Measurements from ENCODE around the gene KAT8. TPM values are rescaled to one million over a fixed set of nuclear protein-coding genes. Genes with fewer than 3 reads are reported as not detected.

KAT8 gene
- total and polyA plus RNA-seq, 2 of the 13 experiments (the other 11 are each of a cell fraction or from before 2014, with no cell fraction given): 79.0 to 84.2 TPM

DNA sequence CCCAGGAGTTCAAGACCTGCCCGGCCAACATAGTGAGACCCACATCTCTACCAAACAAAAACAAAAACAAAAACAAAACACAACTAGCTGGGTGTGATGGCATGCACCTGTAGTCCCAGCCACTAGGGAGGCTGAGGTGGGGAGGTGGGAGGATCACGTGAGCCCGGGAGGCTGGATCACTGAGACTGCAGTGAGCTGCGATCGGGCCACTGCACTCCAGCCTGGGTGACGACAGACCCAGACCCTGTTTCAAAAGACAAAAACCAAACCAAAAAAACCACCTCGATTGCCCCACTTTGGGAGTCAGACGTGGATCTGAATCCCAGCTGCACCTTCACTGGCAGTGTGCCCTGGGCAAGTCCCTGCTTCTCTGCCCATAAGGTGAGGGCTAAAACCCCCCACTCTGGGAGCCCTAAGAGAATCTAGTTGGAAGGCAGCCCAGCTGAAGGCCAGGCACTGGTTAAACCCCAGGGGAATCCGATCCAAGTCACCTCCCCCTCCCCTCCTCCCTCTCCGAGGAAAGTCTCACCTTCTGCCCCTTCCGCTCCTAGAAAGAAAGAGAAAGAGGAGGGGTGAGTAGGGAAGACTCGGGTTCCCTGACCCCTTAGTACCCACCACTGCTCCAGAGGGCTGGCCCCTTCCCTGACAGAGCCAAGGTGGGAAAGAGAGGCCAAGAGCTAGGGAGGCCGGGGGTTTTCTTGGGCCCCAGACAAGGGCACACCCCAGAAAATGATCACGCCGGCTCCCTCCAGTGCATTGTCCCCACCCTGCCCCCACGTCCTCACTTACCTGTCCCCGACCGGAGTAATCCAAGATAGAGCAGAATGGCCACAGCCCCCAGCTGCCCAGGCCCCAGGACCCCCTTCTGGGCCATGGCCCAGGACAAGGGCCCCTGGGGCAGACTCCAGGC, 17.4 kb downstream of the KAT8 start (continued):
- TF ChIP-seq ZNF605 (CRISPR knock-in tag; IDR thresholded peaks at IDR 0.05) (peak; percentile 38; the same call in 1 of the 2 replicates), BCL6 (CRISPR knock-in tag; IDR thresholded peaks at IDR 0.05) (peak; percentile 82), ZNF350 (CRISPR knock-in tag; IDR thresholded peaks at IDR 0.05; ENCODE audit: borderline replicate concordance, low read depth) (0 out of 2 replicates have a peak, but pooled peaks have one; percentile 12)
- TF ChIP-seq, protein P1, sequence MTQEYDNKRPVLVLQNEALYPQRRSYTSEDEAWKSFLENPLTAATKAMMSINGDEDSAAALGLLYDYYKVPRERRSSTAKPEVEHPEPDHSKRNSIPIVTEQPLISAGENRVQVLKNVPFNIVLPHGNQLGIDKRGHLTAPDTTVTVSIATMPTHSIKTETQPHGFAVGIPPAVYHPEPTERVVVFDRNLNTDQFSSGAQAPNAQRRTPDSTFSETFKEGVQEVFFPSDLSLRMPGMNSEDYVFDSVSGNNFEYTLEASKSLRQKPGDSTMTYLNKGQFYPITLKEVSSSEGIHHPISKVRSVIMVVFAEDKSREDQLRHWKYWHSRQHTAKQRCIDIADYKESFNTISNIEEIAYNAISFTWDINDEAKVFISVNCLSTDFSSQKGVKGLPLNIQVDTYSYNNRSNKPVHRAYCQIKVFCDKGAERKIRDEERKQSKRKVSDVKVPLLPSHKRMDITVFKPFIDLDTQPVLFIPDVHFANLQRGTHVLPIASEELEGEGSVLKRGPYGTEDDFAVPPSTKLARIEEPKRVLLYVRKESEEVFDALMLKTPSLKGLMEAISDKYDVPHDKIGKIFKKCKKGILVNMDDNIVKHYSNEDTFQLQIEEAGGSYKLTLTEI (CRISPR knock-in tag; conservative IDR thresholded peaks at IDR 0.05): no peak

DNA sequence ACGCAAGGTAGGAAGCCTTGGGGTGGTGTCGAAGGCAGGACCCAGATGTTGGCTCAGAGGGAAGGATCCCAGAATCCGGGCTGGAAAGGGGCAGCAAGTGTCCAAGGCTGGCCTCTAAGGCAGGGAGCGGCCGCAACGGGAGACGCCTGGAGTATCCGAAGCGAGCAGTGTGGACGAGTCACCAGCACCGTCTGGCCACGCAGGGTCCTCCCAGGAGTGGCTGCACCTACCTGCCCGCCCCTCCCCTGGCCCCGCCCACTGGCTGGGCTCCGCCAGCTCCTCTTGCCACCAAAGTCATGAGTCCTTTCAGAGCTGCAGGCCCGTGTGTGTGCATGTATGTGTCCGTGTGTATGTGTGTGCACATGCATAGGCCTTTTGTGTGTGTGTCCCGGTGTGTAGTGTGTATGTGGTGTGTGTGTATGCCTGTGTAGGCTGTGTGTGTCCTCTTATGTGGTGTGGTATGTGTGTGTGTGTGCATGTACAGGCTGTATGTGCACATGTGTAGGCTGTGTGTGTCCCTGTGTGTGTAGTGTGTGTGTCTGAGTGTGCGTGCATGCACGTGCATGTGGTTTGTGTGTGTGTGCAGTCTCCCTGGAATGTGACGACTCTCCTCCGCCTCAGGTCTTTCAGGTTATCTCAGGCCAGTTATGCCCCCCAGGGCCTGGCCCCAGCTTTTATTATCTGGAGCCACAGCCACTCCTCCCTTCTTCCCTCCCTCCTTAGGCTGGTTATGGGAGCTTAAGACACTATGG, 18.2 kb downstream of the KAT8 start, which contains the start of gene PRSS8:
TSS of gene PRSS8 (minus strand) at position 193 of the 752 bp plus-strand sequence. CDS start 229 bp downstream, outside the sequence.
- Histone ChIP-seq H3K4me1 (ENCODE audit: insufficient read depth, low read length) (peaks cover 56% of the 10 kb centered on the region), H3K4me2 (ENCODE audit: low read depth, low read length) (peak within 1 kb of the TSS; percentile 77), H3K36me3 (replicated peaks in 1 of 2; ENCODE audit: control insufficient read depth in 1 of 2, insufficient read depth in 2 of 2, low read length in 2 of 2) (peaks cover under 1 to 2% of the 10 kb centered on the region in 2 experiments; a peak in 3 of 5 replicates), H3K4me3 (replicated peaks in 1 of 3; ENCODE audit: insufficient read depth in 1 of 3, low read depth in 2 of 3, low read length in 3 of 3) (peak within 1 kb of the TSS; percentile 35 to 69 (median 40)), H3K27me3 (ENCODE audit: control insufficient read depth in 1 of 2, insufficient read depth in 2 of 2, low read length in 2 of 2) (peaks cover 2 to 3% of the 10 kb centered on the region in 2 experiments; a peak in 2 of 5 replicates), H3K9ac (ENCODE audit: insufficient read depth, low read depth, low read length) (peak within 1 kb of the TSS; percentile 25), H4K20me1 (ENCODE audit: insufficient read depth, low read length) (no peaks in the 10 kb centered on the region), H3K27ac (ENCODE audit: extremely low read length, insufficient read depth, low read length) (no peak within 1 kb of the TSS), H3K9me3 (ENCODE audit: low read length) (no peaks in the 10 kb centered on the region), H2AFZ (ENCODE audit: low read length) (no peak within 1 kb of the TSS), H3K79me2 (ENCODE audit: insufficient read depth, low read length) (no peaks in the 10 kb centered on the region)
- no TSS peak for BruUV-seq (replicated peaks)
- FAIRE-seq: peak; percentile 59
- peak; percentile 25 for ATAC-seq
- intact Hi-C loops (cut with micrococcal nuclease; ENCODE audit: unreplicated experiment) (no loop called here), in situ Hi-C loops (cut with HindIII; ENCODE audit: extremely low pct_ligation_motif_present, low pct_unique_long_range_greater_than_20kb) (no loop called here)
- POLR2A ChIA-PET: interaction anchor here (1.0 to 11.4 kb wide), 5 partner anchors 14 to 378 kb away, joined by 3 to 275 read pairs (median 4); partner anchors contain the start of genes KAT8 and ZNF668
- CTCF ChIA-PET (ENCODE audit: low intra/inter-chr PET ratio, low total read pairs): no interaction called here
- 11% methylated on average over 13 of the region's 22 CpGs for WGBS (ENCODE audit: low lambda C conversion rate)
- DNase-seq (ENCODE audit: low spot score): no peak
- TF ChIP-seq, protein P2, sequence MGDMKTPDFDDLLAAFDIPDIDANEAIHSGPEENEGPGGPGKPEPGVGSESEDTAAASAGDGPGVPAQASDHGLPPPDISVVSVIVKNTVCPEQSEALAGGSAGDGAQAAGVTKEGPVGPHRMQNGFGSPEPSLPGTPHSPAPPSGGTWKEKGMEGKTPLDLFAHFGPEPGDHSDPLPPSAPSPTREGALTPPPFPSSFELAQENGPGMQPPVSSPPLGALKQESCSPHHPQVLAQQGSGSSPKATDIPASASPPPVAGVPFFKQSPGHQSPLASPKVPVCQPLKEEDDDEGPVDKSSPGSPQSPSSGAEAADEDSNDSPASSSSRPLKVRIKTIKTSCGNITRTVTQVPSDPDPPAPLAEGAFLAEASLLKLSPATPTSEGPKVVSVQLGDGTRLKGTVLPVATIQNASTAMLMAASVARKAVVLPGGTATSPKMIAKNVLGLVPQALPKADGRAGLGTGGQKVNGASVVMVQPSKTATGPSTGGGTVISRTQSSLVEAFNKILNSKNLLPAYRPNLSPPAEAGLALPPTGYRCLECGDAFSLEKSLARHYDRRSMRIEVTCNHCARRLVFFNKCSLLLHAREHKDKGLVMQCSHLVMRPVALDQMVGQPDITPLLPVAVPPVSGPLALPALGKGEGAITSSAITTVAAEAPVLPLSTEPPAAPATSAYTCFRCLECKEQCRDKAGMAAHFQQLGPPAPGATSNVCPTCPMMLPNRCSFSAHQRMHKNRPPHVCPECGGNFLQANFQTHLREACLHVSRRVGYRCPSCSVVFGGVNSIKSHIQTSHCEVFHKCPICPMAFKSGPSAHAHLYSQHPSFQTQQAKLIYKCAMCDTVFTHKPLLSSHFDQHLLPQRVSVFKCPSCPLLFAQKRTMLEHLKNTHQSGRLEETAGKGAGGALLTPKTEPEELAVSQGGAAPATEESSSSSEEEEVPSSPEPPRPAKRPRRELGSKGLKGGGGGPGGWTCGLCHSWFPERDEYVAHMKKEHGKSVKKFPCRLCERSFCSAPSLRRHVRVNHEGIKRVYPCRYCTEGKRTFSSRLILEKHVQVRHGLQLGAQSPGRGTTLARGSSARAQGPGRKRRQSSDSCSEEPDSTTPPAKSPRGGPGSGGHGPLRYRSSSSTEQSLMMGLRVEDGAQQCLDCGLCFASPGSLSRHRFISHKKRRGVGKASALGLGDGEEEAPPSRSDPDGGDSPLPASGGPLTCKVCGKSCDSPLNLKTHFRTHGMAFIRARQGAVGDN (CRISPR knock-in tag; IDR thresholded peaks at IDR 0.05): peak; percentile 65
- TF ChIP-seq ZNF282 (IDR thresholded peaks at IDR 0.05; ENCODE audit: partially characterized antibody) (peak; percentile 92), ZNF230 (CRISPR knock-in tag; IDR thresholded peaks at IDR 0.05) (no peak), CHCHD3 (CRISPR knock-in tag; IDR thresholded peaks at IDR 0.05) (peak; percentile 66), RBAK (CRISPR knock-in tag; IDR thresholded peaks at IDR 0.05) (no peak), ZNF841 (CRISPR knock-in tag; IDR thresholded peaks at IDR 0.05; ENCODE audit: borderline replicate concordance) (no peak)
- TF ChIP-seq, protein P3, sequence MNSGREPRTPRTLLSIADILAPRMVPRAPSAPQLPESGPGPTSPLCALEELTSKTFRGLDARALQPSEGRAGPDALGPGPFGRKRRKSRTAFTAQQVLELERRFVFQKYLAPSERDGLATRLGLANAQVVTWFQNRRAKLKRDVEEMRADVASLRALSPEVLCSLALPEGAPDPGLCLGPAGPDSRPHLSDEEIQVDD (CRISPR knock-in tag; IDR thresholded peaks at IDR 0.05; ENCODE audit: borderline replicate concordance): no peak
- TF ChIP-seq, protein P4, sequence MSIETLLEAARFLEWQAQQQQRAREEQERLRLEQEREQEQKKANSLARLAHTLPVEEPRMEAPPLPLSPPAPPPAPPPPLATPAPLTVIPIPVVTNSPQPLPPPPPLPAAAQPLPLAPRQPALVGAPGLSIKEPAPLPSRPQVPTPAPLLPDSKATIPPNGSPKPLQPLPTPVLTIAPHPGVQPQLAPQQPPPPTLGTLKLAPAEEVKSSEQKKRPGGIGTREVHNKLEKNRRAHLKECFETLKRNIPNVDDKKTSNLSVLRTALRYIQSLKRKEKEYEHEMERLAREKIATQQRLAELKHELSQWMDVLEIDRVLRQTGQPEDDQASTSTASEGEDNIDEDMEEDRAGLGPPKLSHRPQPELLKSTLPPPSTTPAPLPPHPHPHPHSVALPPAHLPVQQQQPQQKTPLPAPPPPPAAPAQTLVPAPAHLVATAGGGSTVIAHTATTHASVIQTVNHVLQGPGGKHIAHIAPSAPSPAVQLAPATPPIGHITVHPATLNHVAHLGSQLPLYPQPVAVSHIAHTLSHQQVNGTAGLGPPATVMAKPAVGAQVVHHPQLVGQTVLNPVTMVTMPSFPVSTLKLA (IDR thresholded peaks at IDR 0.05): peak; percentile 65

Data from HepG2 (cell line).